Measurements from ENCODE around the gene EFNA3.

Gene EFNA3

GRCh38 chr1:155124503-155125463 is 46.1 kb downstream of the EFNA3 start:
- no peak overlapping the region for H3K4me3 ChIP-seq
- peak overlapping the region in 10 of 21 experiments; percentile 1 to 98 (median 92) for H3K27ac ChIP-seq

GRCh38 chr1:155125511-155125945 is 46.9 kb downstream of the EFNA3 start:
- H3K27ac ChIP-seq, result peak overlapping the region in 15 of 21 experiments; percentile 58 to 98 (median 94)
- peak overlapping the region in 1 of 7 experiments; percentile 66 for H3K4me3 ChIP-seq

GRCh38 chr1:155125946-155126555 is 47.4 kb downstream of the EFNA3 start:
- peak overlapping the region; percentile 52 to 67 (median 61) for H3K4me3 ChIP-seq
- H3K27ac ChIP-seq, result peak overlapping the region in 20 of 21 experiments; percentile 58 to 98 (median 92)

- peak overlapping the region; percentile 52 to 67 (median 61) for H3K4me3 ChIP-seq
- peak overlapping the region in 20 of 21 experiments; percentile 58 to 98 (median 92) for H3K27ac ChIP-seq
Measured at GRCh38 chr1:155126556-155127104, 48.0 kb downstream of the EFNA3 start.

- H3K4me3 ChIP-seq, result peak within 1 kb of the TSS; percentile 52 to 67 (median 61)
- H3K27ac ChIP-seq, result peak within 1 kb of the TSS; percentile 51 to 98 (median 91)
Measured at GRCh38 chr1:155127105-155127966, 48.7 kb downstream of the EFNA3 start, which contains the start of gene EFNA1. Gene EFNA1 (plus strand): TSS chr1:155127876. CDS start chr1:155127978, 102 bp downstream.

GRCh38 chr1:155127967-155128754 is 49.5 kb downstream of the EFNA3 start:
- Histone ChIP-seq H3K4me3 (peak overlapping the region; percentile 52 to 67 (median 61)), H3K27ac (peak overlapping the region; percentile 51 to 98 (median 91))

GRCh38 chr1:155128755-155129473 is 50.3 kb downstream of the EFNA3 start:
- H3K4me3 ChIP-seq, result peak overlapping the region; percentile 52 to 67 (median 61)

GRCh38 chr1:155130272-155131006 is 51.8 kb downstream of the EFNA3 start:
- Histone ChIP-seq H3K27ac (peak overlapping the region in 20 of 21 experiments; percentile 67 to 98 (median 92)), H3K4me3 (peak overlapping the region; percentile 52 to 67 (median 61))

More at GRCh38 chr1:155128755-155129473, 50.3 kb downstream of the EFNA3 start:
- H3K27ac ChIP-seq, result peak overlapping the region; percentile 23 to 98 (median 91)

GRCh38 chr1:155131285-155131684 is 52.6 kb downstream of the EFNA3 start:
- Histone ChIP-seq H3K4me3 (peak overlapping the region in 2 of 7 experiments; percentile 54 to 66), H3K27ac (peak overlapping the region in 10 of 21 experiments; percentile 37 to 98 (median 92))

GRCh38 chr1:155131856-155132255 is 53.2 kb downstream of the EFNA3 start:
- Histone ChIP-seq H3K4me3 (peak overlapping the region in 2 of 7 experiments; percentile 54 to 66), H3K27ac (peak overlapping the region in 7 of 21 experiments; percentile 28 to 97 (median 82))

- Histone ChIP-seq H3K27ac (peak overlapping the region in 13 of 21 experiments; percentile 92 to 98 (median 97)), H3K4me3 (peak overlapping the region in 1 of 7 experiments; percentile 16)
Measured at GRCh38 chr1:155133799-155134281, 55.2 kb downstream of the EFNA3 start.

- Histone ChIP-seq H3K27ac (peak overlapping the region in 18 of 21 experiments; percentile 89 to 98 (median 96)), H3K4me3 (peak overlapping the region in 2 of 7 experiments; percentile 16 to 82)
Measured at GRCh38 chr1:155134322-155134721, 55.7 kb downstream of the EFNA3 start.

- peak overlapping the region; percentile 55 to 82 (median 62) for H3K4me3 ChIP-seq
- H3K27ac ChIP-seq, result peak overlapping the region; percentile 65 to 98 (median 96)
Measured at GRCh38 chr1:155134880-155135414, 56.3 kb downstream of the EFNA3 start.

- Histone ChIP-seq H3K4me3 (peak within 1 kb of the TSS; percentile 55 to 82 (median 62)), H3K27ac (peak within 1 kb of the TSS; percentile 68 to 98 (median 96))
Measured at GRCh38 chr1:155135415-155136028, 56.9 kb downstream of the EFNA3 start, which contains the start of gene SLC50A1. Gene SLC50A1 (plus strand): TSS chr1:155135852. CDS start chr1:155135912, 60 bp downstream.

- peak overlapping the region; percentile 55 to 82 (median 62) for H3K4me3 ChIP-seq
Measured at GRCh38 chr1:155136748-155137147, 58.1 kb downstream of the EFNA3 start.

More at GRCh38 chr1:155136748-155137147, 58.1 kb downstream of the EFNA3 start:
- H3K27ac ChIP-seq, result peak overlapping the region in 19 of 21 experiments; percentile 1 to 98 (median 96)
